Epithelial cell of proximal tubule (primary cell): ENCODE results near the gene DUSP5. TPM values are rescaled to one million over a fixed set of nuclear protein-coding genes. Genes with fewer than 3 reads are reported as not detected.

Experiments
- DNase-seq: peaks from one replicate; pipeline ENCODE4 v3.0.0-alpha.2; 2011; ENCODE audit warnings: low read depth
- H3K4me3 ChIP-seq: 2 replicates; pipeline ENCODE4 v1.5.1; 2011; ENCODE audit warnings: low read depth, mild to moderate bottlenecking, low read length
- CTCF ChIP-seq: conservative IDR thresholded peaks from 2 replicates; pipeline ENCODE4 v1.5.1; 2012; ENCODE audit warnings: low read depth, mild to moderate bottlenecking, low read length
- total RNA-seq: library from RNA; depleted of rRNA; stranded (reverse); fragments of >200 nt; gene quantifications from 2 replicates; pipeline ENCODE4 v1.2.3, GENCODE V29; 2015

DUSP5 gene
- total RNA-seq, 1 donor from 2014 or later, result 76.2 TPM

- DNase-seq, result no peak
- no peak overlapping the region for H3K4me3 ChIP-seq
- TF ChIP-seq CTCF, result no peak
Observed at GRCh38 chr10:110508806-110509544, 11.3 kb downstream of the DUSP5 start.

GRCh38 chr10:110509560-110509959 is 11.9 kb downstream of the DUSP5 start:
- no peak for DNase-seq
- no peak for TF ChIP-seq CTCF
- no peak overlapping the region for H3K4me3 ChIP-seq

GRCh38 chr10:110510086-110510485 is 12.4 kb downstream of the DUSP5 start:
- no peak overlapping the region for H3K4me3 ChIP-seq
- TF ChIP-seq CTCF, result no peak
- DNase-seq, result no peak

GRCh38 chr10:110510730-110511129 is 13.0 kb downstream of the DUSP5 start:
- DNase-seq, result no peak
- H3K4me3 ChIP-seq, result no peak overlapping the region
- no peak for TF ChIP-seq CTCF

- H3K4me3 ChIP-seq, result no peak overlapping the region
- no peak for DNase-seq
- no peak for TF ChIP-seq CTCF
Observed at GRCh38 chr10:110511734-110512449, 14.2 kb downstream of the DUSP5 start.

- H3K4me3 ChIP-seq, result no peak overlapping the region
- DNase-seq, result no peak
- no peak for TF ChIP-seq CTCF
Observed at GRCh38 chr10:110512461-110513187, 14.9 kb downstream of the DUSP5 start.
